OCI-LY7 (cell line): ENCODE results near the gene TPRKB.

Experiments used
- CTCF ChIP-seq: fragments of 200-600 bp; sonication (generic); conservative IDR thresholded peaks from 2 replicates; pipeline ENCODE4 v1.5.1; 2014; ENCODE audit warnings: mild to moderate bottlenecking, antibody characterized with exemption, low read length, moderate library complexity, mixed read lengths
- EZH2phosphoT487 ChIP-seq: fragments of 200-600 bp; sonication (generic); IDR thresholded peaks from 2 replicates; pipeline ENCODE4 v1.6.1; 2018; ENCODE audit warnings: low read depth, borderline replicate concordance, mild to moderate bottlenecking, mixed run types, antibody characterized with exemption, low read length, moderate library complexity, mixed read lengths

DNA sequence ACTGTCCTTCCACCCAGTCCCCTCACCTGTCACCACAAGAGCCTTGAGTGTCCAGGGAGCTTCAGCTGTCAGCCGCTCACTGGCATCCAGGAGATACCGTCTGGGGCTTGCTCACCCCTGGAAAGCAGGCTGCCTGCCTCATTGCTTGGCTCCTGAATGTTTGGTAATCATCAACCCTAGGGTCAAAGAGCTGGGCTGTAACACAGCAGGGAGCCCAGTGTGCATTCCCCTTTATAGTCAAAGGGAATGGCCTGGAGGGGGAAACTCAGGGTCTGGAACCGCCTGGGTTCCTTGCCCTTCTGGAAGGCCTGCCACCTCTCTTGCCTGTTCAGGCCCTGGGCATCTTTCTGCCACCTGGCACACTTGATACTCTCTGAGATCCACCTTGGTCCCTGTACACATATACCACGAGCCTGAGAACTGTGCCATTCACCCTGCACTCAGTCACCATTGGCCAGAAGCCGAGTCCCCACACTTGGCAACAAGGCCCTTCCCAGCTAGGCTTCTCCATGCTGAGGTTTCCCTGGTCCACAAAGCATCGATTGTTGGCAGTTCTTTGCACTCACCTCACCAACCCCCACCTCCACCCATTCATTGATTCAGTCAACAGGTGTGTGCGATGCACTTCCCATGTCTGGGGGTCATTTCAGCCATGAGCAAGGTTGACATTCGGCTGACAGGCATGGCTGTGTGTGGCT lies 35.0 kb downstream of the TPRKB start:
- TF ChIP-seq CTCF (no peak), EZH2phosphoT487 (no peak)
